Esophagus muscularis mucosa (tissue), 3 donors: ENCODE data around the gene MAP7.

Experiments
- POLR2AphosphoS5 ChIP-seq, 2 donors: sonication (generic); formaldehyde crosslinking; IDR thresholded peaks; one replicate each; pipeline ENCODE4 v1.6.1; 2017; ENCODE audit warnings: antibody characterized with exemption in 2 of 2
- TF ChIP-seq, protein P1 (sequence below), 3 experiments: fragments of 200-600 bp in 2 of 3; fragments of 450-650 bp in 1 of 3; sonication (generic) in 2 of 3; IDR thresholded peaks; one replicate each; pipeline ENCODE4 v1.5.1; 2017 to 2019; ENCODE audit warnings: antibody characterized with exemption in 3 of 3, mild to moderate bottlenecking in 2 of 3, moderate library complexity in 1 of 3

DNA sequence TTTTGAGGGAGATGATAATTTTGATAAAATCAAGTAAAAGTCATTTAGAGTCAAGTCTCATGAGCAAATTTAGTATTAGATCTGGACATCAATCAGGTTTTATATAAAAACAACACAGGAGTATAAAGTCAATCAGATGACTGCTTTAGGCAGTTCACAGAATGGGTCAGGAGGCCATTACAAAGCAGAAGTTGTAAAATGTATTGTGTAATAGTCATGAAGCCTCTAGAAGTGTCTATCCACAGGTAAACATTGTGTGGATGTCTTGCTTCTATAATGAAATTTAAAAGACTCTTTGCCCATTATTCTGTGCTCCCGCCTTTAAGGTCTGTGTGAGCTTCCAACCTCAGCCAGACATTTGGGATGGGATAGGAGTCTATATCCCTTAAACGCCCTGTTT is 28.8 kb downstream of the MAP7 start:
- TF ChIP-seq, protein P1, sequence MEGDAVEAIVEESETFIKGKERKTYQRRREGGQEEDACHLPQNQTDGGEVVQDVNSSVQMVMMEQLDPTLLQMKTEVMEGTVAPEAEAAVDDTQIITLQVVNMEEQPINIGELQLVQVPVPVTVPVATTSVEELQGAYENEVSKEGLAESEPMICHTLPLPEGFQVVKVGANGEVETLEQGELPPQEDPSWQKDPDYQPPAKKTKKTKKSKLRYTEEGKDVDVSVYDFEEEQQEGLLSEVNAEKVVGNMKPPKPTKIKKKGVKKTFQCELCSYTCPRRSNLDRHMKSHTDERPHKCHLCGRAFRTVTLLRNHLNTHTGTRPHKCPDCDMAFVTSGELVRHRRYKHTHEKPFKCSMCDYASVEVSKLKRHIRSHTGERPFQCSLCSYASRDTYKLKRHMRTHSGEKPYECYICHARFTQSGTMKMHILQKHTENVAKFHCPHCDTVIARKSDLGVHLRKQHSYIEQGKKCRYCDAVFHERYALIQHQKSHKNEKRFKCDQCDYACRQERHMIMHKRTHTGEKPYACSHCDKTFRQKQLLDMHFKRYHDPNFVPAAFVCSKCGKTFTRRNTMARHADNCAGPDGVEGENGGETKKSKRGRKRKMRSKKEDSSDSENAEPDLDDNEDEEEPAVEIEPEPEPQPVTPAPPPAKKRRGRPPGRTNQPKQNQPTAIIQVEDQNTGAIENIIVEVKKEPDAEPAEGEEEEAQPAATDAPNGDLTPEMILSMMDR (IDR thresholded peaks at IDR 0.05) = no peak
- TF ChIP-seq POLR2AphosphoS5 (IDR thresholded peaks at IDR 0.05) = no peak
